EL (cell line): ENCODE data around the gene SLC5A5.

ENCODE experiments used
- DNase-seq: peaks from one replicate; pipeline ENCODE4 v3.0.0-alpha.2; 2016

Gene SLC5A5

GRCh38 chr19:17926044-17926443 is 54.3 kb downstream of the SLC5A5 start:
- DNase-seq, result no peak

- no peak for DNase-seq
Measured at GRCh38 chr19:17929056-17929455, 57.3 kb downstream of the SLC5A5 start.

GRCh38 chr19:17931532-17932191 is 59.9 kb downstream of the SLC5A5 start:
- DNase-seq, result no peak

GRCh38 chr19:17932485-17933338 is 61.0 kb downstream of the SLC5A5 start, which contains the start of gene CCDC124:
CCDC124 (plus strand) TSS chr19:17933015; CDS start chr19:17936421, 3,406 bp downstream.
- peak; percentile 93 for DNase-seq

- DNase-seq, result peak; percentile 57
Measured at GRCh38 chr19:17933414-17934129, 61.8 kb downstream of the SLC5A5 start.

GRCh38 chr19:17936379-17936778 is 64.6 kb downstream of the SLC5A5 start:
- no peak for DNase-seq

- no peak for DNase-seq
Measured at GRCh38 chr19:17937371-17937900, 65.7 kb downstream of the SLC5A5 start.

GRCh38 chr19:17938092-17938845 is 66.5 kb downstream of the SLC5A5 start:
- DNase-seq, result peak; percentile 87

- no peak for DNase-seq
Measured at GRCh38 chr19:17942181-17942580, 70.4 kb downstream of the SLC5A5 start.

GRCh38 chr19:17942582-17943273 is 71.0 kb downstream of the SLC5A5 start:
- no peak for DNase-seq

GRCh38 chr19:17943274-17944221 is 71.8 kb downstream of the SLC5A5 start:
- DNase-seq, result no peak

GRCh38 chr19:17944301-17944700 is 72.6 kb downstream of the SLC5A5 start:
- peak; percentile 84 for DNase-seq
